HUES48 (cell line): ENCODE measurements around the gene TCF7L2.
"Not testable (repeated sequence)": the region's sequence is repeated elsewhere in the genome, so short reads cannot be mapped to it uniquely, and the experiment has no call there.

Source experiments
- H3K27ac ChIP-seq: one replicate; pipeline ENCODE4 v1.7.0; 2013; ENCODE audit warnings: low read depth, low read length, inconsistent platforms
- H3K27me3 ChIP-seq: 2 replicates; pipeline ENCODE4 v1.6.1; 2013; ENCODE audit warnings: mild to moderate bottlenecking, low read length; ENCODE audit not compliant: control insufficient read depth, insufficient read depth
- H3K36me3 ChIP-seq: 2 replicates; pipeline ENCODE4 v1.6.1; 2013; ENCODE audit warnings: low read length; ENCODE audit not compliant: control insufficient read depth, insufficient read depth
- H3K4me1 ChIP-seq: 2 replicates; pipeline ENCODE4 v1.6.1; 2013; ENCODE audit warnings: mild to moderate bottlenecking, low read length; ENCODE audit not compliant: control insufficient read depth, insufficient read depth
- H3K4me3 ChIP-seq: 2 replicates; pipeline ENCODE4 v1.5.1; 2013; ENCODE audit warnings: mild to moderate bottlenecking, low read depth, low read length
- H3K9ac ChIP-seq: 2 replicates; pipeline ENCODE4 v1.6.1; 2013; ENCODE audit warnings: mild to moderate bottlenecking, low read depth, low read length, moderate library complexity
- H3K9me3 ChIP-seq: 2 replicates; pipeline ENCODE4 v1.6.1; 2013; ENCODE audit warnings: low read length; ENCODE audit not compliant: control insufficient read depth, insufficient read depth

TCF7L2 gene

DNA sequence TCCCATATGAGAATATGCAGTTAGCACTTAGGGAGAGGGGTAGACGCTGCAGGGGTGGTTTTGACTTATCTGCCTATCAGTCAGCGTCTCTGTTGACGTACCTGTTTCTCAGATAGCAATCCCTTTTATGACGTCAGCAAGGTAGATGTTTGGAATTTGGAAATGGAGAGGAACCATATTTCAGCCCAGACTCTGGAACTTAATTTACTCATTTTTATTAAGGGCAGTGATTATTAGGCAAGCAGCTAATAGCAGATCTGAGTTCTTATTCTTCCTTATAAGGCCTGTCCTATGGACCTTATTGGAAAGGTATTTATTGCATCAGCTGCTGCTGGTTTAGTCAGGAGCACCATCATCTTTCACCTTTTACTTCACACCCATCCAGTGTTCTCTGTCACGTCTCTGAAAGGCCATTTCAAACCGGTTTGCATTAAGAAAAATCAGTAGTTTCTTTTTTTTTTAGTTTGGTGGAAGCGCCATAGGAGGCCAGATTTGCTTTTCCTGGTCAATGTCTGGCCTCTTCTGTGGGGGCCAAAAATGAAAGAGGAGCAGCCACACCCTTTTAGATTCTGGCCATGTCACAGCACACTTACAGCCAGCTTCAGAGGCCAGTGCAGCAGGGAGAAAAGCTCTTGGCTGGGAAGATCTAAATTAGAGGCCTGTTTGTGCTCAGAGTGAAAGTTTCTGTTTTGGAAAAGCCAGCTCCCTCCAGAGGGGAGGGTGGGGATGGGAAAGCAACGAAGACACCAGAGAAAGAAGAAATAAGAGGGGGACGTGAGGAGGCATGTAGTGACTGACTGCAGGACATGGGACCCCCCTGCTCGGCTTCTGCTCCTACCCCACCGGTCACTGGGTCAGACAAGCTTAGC is 146.3 kb downstream of the TCF7L2 start:
- Histone ChIP-seq H3K4me1 (peaks cover 12% of the 10 kb centered on the region), H3K9me3 (no peaks in the 10 kb centered on the region), H3K9ac (no peak overlapping the region), H3K4me3 (no peak overlapping the region), H3K36me3 (peaks cover 70% of the 10 kb centered on the region), H3K27me3 (no peaks in the 10 kb centered on the region), H3K27ac (peak overlapping the region; percentile 19)

DNA sequence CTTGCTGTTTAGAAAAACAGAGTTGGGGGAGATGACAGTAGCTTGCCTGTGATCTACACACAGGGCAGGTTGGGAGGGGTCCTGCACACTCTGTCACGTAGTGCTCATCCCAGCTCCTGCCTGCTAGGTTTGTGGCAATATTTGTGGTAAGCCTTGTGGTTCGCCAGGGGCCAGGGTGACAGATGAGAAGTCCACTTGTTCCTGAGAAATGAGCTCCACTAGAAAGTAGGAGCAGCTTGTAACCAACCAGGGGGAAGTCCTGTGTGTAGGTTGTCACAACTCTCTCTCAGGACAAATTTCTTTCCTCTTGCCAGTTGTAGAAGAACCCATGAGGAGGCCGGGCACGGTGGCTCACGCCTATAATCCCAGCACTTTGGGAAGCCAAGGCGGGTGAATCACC is 147.0 kb downstream of the TCF7L2 start:
- Histone ChIP-seq H3K27me3 (no peaks in the 10 kb centered on the region), H3K4me3 (no peak overlapping the region), H3K4me1 (peaks cover 12% of the 10 kb centered on the region), H3K36me3 (peaks cover 63% of the 10 kb centered on the region), H3K9ac (no peak overlapping the region), H3K9me3 (no peaks in the 10 kb centered on the region), H3K27ac (no peak overlapping the region)

DNA sequence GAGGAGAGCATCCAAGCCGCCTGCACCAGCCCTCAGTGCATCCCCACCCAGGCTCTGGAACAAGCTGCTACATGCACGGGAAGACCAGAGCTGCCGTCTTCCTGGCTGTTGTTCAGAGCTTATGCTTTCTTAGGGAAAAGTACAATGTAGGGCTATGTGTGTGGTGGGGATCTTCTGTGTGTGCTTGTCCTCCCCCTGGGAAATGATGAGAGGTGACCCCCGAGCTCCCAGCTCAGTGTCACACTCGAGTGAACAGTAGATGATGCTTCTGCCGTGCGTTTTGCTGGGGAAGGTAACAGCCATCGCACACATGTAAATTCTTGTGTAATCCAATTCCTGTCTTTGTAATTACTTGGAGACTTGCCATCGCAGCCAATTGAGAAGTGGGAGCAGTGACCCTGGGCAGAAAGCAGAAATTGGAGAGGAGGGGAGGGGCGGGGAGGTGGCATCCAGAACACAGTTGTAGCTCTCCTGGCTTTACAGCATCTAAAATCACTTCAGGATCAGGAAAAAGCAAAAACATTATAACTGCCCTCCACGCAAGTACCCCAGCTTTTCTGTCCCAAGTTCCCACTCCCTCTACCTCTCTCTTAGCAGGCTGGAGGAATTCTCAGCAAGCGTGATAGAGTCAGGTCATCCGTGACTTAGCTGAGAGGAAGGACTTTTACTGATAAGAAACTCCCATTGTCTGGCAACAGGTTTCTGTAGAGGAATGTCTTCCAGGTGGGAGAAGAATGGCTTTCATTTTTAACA is 149.6 kb downstream of the TCF7L2 start:
- Histone ChIP-seq H3K4me1 (peaks cover 15% of the 10 kb centered on the region; the same call in 1 of the 2 replicates), H3K4me3 (no peak overlapping the region), H3K9ac (no peak overlapping the region)

DNA sequence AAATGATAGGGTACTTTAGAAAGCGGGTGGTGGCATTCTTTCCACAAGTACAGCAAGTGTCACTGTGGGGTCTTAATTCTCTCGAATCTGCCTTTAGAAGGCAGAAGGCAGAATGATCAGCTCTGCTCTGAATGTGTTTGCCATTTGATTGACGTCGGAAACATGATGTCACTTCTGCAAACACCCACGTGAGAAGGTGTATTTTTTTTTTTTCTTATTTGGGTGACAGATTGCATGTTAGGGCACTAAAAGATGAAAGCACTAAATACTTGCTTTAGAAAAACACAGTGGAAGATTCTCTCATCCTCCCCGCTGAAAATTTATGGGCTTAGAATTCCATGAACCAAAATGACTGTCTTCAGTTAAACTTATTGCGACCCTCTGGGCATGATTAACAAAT is 150.2 kb downstream of the TCF7L2 start:
- Histone ChIP-seq H3K27me3 (no peaks in the 10 kb centered on the region), H3K4me1 (peaks cover 20% of the 10 kb centered on the region), H3K9ac (no peak overlapping the region), H3K27ac (no peak overlapping the region), H3K9me3 (no peaks in the 10 kb centered on the region), H3K4me3 (no peak overlapping the region), H3K36me3 (peaks cover 51% of the 10 kb centered on the region)

More for the DNA sequence above, 149.6 kb downstream of the TCF7L2 start:
- Histone ChIP-seq H3K36me3 (peaks cover 48% of the 10 kb centered on the region), H3K9me3 (no peaks in the 10 kb centered on the region), H3K27me3 (no peaks in the 10 kb centered on the region), H3K27ac (peak overlapping the region; percentile 24)

DNA sequence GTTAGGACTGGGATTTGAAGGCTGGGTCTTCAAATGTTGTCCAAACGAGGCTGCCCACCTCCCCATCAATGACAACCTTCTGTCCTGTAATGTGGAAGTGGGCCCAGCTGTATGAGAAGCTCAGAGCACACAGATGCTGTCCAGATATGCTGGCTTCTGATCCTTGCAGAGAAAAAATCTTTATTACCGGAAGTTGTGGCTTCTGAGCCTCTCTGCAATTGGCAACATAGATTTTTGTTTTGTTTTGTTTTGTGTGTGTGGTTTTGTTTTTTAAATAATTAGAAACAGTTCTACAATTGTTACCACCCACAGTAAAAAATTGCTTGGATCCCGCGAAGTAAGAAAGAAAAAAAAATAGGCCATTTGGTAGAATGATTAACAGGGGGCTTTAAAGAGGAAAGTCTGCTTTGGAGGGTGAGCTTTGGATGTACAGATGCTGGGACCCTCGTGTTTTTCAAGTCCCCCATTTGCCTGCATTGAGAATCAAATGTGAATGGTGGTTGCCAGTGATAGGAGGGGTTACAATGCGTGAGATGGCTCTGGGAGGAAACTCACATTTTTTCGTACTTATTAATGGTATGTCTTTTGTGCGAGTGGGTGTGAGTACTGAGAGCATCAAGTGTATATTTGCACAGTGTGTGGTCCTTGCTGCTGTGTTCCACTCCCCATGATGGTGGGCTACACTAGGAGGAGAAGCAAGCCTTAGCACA is 153.2 kb downstream of the TCF7L2 start:
- no peaks in the 10 kb centered on the region for H3K27me3 ChIP-seq
- H3K9me3 ChIP-seq: no peaks in the 10 kb centered on the region
- no peak overlapping the region for H3K9ac ChIP-seq
- peaks cover 28% of the 10 kb centered on the region for H3K4me1 ChIP-seq
- no peak overlapping the region for H3K27ac ChIP-seq
- no peak overlapping the region for H3K4me3 ChIP-seq
- H3K36me3 ChIP-seq: peaks cover 36% of the 10 kb centered on the region; the same call in 1 of the 2 replicates

DNA sequence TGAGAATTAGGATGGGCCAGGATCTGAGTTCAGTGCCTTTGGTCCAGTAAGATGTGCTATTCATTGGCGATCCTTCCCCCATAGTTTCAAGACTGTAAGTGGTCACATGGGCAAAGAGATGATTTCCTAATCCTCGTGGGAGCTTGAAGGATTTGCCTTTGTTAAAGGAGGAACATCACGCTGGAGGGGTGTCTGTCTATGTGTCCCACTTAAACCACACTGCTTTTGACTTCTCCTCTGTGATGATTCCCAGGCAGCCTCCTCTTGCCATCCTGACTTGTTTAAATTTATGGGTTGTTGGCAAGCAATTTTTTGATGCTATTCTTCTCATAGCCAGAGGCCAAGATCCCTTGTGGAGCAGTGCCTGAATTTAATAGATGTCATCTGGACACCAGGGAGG is 154.0 kb downstream of the TCF7L2 start:
- no peak overlapping the region for H3K9ac ChIP-seq
- peaks cover 29% of the 10 kb centered on the region for H3K4me1 ChIP-seq
- peaks cover 30% of the 10 kb centered on the region; the same call in 1 of the 2 replicates for H3K36me3 ChIP-seq

DNA sequence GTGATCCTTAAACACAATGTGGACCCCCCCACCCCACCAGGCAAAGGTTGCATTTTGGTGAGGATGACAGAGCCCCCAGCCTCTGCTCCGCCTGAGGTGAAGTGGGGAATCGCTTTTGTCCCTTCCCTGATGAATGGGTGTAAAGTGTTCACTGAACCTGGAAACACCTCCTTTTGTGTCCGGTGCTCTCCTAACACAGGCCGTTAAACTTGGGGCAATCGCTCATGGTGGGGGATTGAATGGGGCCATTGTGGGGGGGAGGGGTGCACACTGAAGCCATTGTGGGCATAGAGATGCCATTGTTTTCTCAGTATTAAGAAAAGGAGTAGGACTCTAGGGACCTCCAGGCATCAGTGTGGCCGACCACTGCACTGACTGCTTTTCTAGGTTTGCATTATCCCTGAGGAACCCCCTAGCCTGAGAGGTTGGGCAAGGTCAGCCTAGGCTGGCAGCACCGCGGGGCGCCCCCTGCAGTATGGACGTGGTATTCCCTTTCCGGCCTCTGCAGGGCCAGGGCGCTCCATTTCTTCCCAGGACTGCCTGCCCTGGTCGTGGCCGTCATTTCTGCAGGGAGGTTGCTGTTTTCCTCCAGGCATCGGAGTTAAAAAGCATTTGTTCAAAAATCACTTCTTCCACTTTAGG is 158.3 kb downstream of the TCF7L2 start:
- Histone ChIP-seq H3K4me3 (no peak overlapping the region), H3K36me3 (peaks cover 14% of the 10 kb centered on the region; the same call in 1 of the 2 replicates), H3K27me3 (no peaks in the 10 kb centered on the region), H3K27ac (peak overlapping the region; percentile 66), H3K9ac (no peak overlapping the region), H3K4me1 (peaks cover 34% of the 10 kb centered on the region), H3K9me3 (no peaks in the 10 kb centered on the region)

More for the DNA sequence above, 154.0 kb downstream of the TCF7L2 start:
- Histone ChIP-seq H3K4me3 (no peak overlapping the region), H3K9me3 (no peaks in the 10 kb centered on the region), H3K27ac (no peak overlapping the region), H3K27me3 (no peaks in the 10 kb centered on the region)

DNA sequence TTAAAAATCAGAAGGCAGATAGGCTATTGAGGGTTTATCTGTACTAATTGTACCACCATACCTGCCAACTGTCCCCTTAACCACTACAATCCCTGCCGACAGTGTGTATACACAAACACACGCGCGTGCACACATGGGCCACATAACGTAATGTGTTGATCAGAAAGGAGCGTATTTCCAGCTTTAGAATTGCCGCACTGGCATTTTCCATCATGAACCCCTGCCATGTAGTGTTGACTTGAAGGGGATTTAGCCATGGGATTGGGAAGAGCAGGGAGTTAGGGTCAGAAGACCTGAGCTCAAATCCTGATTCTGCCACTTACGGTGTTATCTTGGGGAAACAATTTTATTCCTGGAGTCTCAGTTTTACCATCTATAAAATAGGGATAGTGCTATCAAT is 158.9 kb downstream of the TCF7L2 start:
- H3K27me3 ChIP-seq: no peaks in the 10 kb centered on the region
- H3K9me3 ChIP-seq: no peaks in the 10 kb centered on the region
- H3K4me1 ChIP-seq: peaks cover 28% of the 10 kb centered on the region
- no peak overlapping the region for H3K27ac ChIP-seq
- H3K36me3 ChIP-seq: peaks cover 14% of the 10 kb centered on the region; the same call in 1 of the 2 replicates
- H3K9ac ChIP-seq: no peak overlapping the region
- no peak overlapping the region for H3K4me3 ChIP-seq

DNA sequence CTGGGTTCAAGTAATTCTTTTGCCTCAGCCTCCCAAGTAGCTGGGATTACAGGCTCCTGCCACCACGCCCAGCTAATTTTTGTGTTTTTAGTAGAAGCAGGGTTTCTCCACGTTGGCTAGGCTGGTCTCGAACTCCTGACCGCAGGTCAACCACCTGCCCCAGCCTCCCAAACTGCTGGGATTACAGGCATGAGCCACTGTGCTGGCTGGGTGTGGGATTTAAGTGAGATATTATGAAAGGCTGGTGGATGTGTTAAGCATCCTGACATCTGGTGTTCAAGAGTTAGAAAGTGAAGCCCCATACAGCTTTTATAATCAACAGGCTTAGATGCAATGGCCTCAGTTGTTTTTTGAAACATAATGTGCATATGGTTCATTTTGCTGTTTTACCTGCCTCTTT is 159.4 kb downstream of the TCF7L2 start:
- not testable (repeated sequence) for H3K9me3 ChIP-seq, H3K27ac ChIP-seq, H3K36me3 ChIP-seq, H3K4me3 ChIP-seq, H3K9ac ChIP-seq, H3K27me3 ChIP-seq
- H3K4me1 ChIP-seq: peaks cover 23% of the 10 kb centered on the region

DNA sequence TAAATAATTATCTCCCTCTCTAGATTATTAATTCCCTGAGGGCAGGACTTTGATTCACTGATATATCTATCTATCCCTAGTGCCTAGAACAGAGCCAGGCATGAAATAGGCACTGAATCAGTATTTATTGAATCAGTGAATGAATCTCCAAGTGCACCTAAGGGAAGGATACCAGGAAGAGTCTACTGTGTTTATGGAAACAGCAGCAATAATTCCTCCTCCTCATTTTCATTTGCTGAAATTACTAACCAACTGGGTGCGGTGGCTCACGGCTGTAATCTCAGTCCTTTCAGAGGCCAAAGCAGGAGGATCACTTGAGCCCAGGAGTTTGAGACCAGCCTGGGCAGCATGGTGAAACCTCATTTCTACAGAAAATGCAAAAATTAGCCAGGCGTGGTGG is 161.2 kb downstream of the TCF7L2 start:
- Histone ChIP-seq H3K9me3 (no peaks in the 10 kb centered on the region), H3K27ac (no peak overlapping the region), H3K36me3 (no peaks in the 10 kb centered on the region), H3K4me1 (peaks cover 26% of the 10 kb centered on the region), H3K27me3 (no peaks in the 10 kb centered on the region), H3K9ac (no peak overlapping the region), H3K4me3 (no peak overlapping the region)
